ENCODE results near the gene PEMT.

Gene PEMT

GRCh38 chr17:17545031-17545820 lies 46.3 kb downstream of the PEMT start:
- Histone ChIP-seq H3K27me3 (ENCODE audit: control insufficient read depth, insufficient read depth, low read length) (no peaks in the 10 kb centered on the region), H3K4me3 (ENCODE audit: low read length) (no peak overlapping the region), H3K4me1 (ENCODE audit: control insufficient read depth, insufficient read depth, low read length) (peaks cover 15% of the 10 kb centered on the region), H3K9ac (ENCODE audit: low read length) (no peak overlapping the region), H3K9me3 (ENCODE audit: control insufficient read depth, low read length) (no peaks in the 10 kb centered on the region), H3K36me3 (ENCODE audit: control insufficient read depth, insufficient read depth, low read length) (no peaks in the 10 kb centered on the region)

GRCh38 chr17:17542906-17543635 lies 48.4 kb downstream of the PEMT start:
- Histone ChIP-seq H3K4me1 (ENCODE audit: control insufficient read depth, insufficient read depth, low read length) (peaks cover 33% of the 10 kb centered on the region), H3K9me3 (ENCODE audit: control insufficient read depth, low read length) (no peaks in the 10 kb centered on the region)

GRCh38 chr17:17541640-17542001 lies 49.9 kb downstream of the PEMT start:
- H3K36me3 ChIP-seq (ENCODE audit: control insufficient read depth, insufficient read depth, low read length), result no peaks in the 10 kb centered on the region
- H3K9ac ChIP-seq (ENCODE audit: low read length), result no peak overlapping the region
- H3K9me3 ChIP-seq (ENCODE audit: control insufficient read depth, low read length), result no peaks in the 10 kb centered on the region
- H3K27me3 ChIP-seq (ENCODE audit: control insufficient read depth, insufficient read depth, low read length), result no peaks in the 10 kb centered on the region
- peaks cover 42% of the 10 kb centered on the region for H3K4me1 ChIP-seq (ENCODE audit: control insufficient read depth, insufficient read depth, low read length)
- no peak overlapping the region for H3K4me3 ChIP-seq (ENCODE audit: low read length)

More at GRCh38 chr17:17542906-17543635, 48.4 kb downstream of the PEMT start:
- Histone ChIP-seq H3K4me3 (ENCODE audit: low read length) (no peak overlapping the region), H3K27me3 (ENCODE audit: control insufficient read depth, insufficient read depth, low read length) (no peaks in the 10 kb centered on the region), H3K36me3 (ENCODE audit: control insufficient read depth, insufficient read depth, low read length) (no peaks in the 10 kb centered on the region), H3K9ac (ENCODE audit: low read length) (no peak overlapping the region)

- no peaks in the 10 kb centered on the region for H3K36me3 ChIP-seq (ENCODE audit: control insufficient read depth, insufficient read depth, low read length)
- peaks cover 47% of the 10 kb centered on the region for H3K4me1 ChIP-seq (ENCODE audit: control insufficient read depth, insufficient read depth, low read length)
- H3K27me3 ChIP-seq (ENCODE audit: control insufficient read depth, insufficient read depth, low read length), result no peaks in the 10 kb centered on the region
- no peak overlapping the region for H3K4me3 ChIP-seq (ENCODE audit: low read length)
- H3K9ac ChIP-seq (ENCODE audit: low read length), result no peak overlapping the region
- no peaks in the 10 kb centered on the region for H3K9me3 ChIP-seq (ENCODE audit: control insufficient read depth, low read length)
These were observed 50.4 kb downstream of the PEMT start for GRCh38 chr17:17540935-17541639.

GRCh38 chr17:17540278-17540906 lies 51.1 kb downstream of the PEMT start:
- Histone ChIP-seq H3K27me3 (ENCODE audit: control insufficient read depth, insufficient read depth, low read length) (no peaks in the 10 kb centered on the region), H3K4me3 (ENCODE audit: low read length) (no peak overlapping the region), H3K4me1 (ENCODE audit: control insufficient read depth, insufficient read depth, low read length) (peaks cover 52% of the 10 kb centered on the region), H3K36me3 (ENCODE audit: control insufficient read depth, insufficient read depth, low read length) (no peaks in the 10 kb centered on the region), H3K9ac (ENCODE audit: low read length) (no peak overlapping the region), H3K9me3 (ENCODE audit: control insufficient read depth, low read length) (no peaks in the 10 kb centered on the region)

GRCh38 chr17:17539591-17539990 lies 51.9 kb downstream of the PEMT start:
- H3K36me3 ChIP-seq (ENCODE audit: control insufficient read depth, insufficient read depth, low read length), result no peaks in the 10 kb centered on the region
- H3K4me1 ChIP-seq (ENCODE audit: control insufficient read depth, insufficient read depth, low read length), result peaks cover 52% of the 10 kb centered on the region
- no peaks in the 10 kb centered on the region for H3K27me3 ChIP-seq (ENCODE audit: control insufficient read depth, insufficient read depth, low read length)
- H3K9ac ChIP-seq (ENCODE audit: low read length), result peak overlapping the region; percentile 24
- H3K4me3 ChIP-seq (ENCODE audit: low read length), result no peak overlapping the region
- H3K9me3 ChIP-seq (ENCODE audit: control insufficient read depth, low read length), result no peaks in the 10 kb centered on the region

- H3K9ac ChIP-seq (ENCODE audit: low read length), result peak overlapping the region; percentile 24
- peaks cover 53% of the 10 kb centered on the region for H3K4me1 ChIP-seq (ENCODE audit: control insufficient read depth, insufficient read depth, low read length)
- H3K36me3 ChIP-seq (ENCODE audit: control insufficient read depth, insufficient read depth, low read length), result no peaks in the 10 kb centered on the region
- no peaks in the 10 kb centered on the region for H3K9me3 ChIP-seq (ENCODE audit: control insufficient read depth, low read length)
- no peaks in the 10 kb centered on the region for H3K27me3 ChIP-seq (ENCODE audit: control insufficient read depth, insufficient read depth, low read length)
- H3K4me3 ChIP-seq (ENCODE audit: low read length), result no peak overlapping the region
These were observed 52.8 kb downstream of the PEMT start for GRCh38 chr17:17538417-17539391.

- Histone ChIP-seq H3K9me3 (ENCODE audit: control insufficient read depth, low read length) (no peaks in the 10 kb centered on the region), H3K27me3 (ENCODE audit: control insufficient read depth, insufficient read depth, low read length) (no peaks in the 10 kb centered on the region), H3K4me3 (ENCODE audit: low read length) (no peak overlapping the region), H3K4me1 (ENCODE audit: control insufficient read depth, insufficient read depth, low read length) (peaks cover 61% of the 10 kb centered on the region), H3K36me3 (ENCODE audit: control insufficient read depth, insufficient read depth, low read length) (no peaks in the 10 kb centered on the region), H3K9ac (ENCODE audit: low read length) (peak overlapping the region; percentile 1)
These were observed 54.0 kb downstream of the PEMT start for GRCh38 chr17:17537311-17538099.

- no peak overlapping the region for H3K4me3 ChIP-seq (ENCODE audit: low read length)
- H3K36me3 ChIP-seq (ENCODE audit: control insufficient read depth, insufficient read depth, low read length), result no peaks in the 10 kb centered on the region
- no peak overlapping the region for H3K9ac ChIP-seq (ENCODE audit: low read length)
- no peaks in the 10 kb centered on the region for H3K9me3 ChIP-seq (ENCODE audit: control insufficient read depth, low read length)
- no peaks in the 10 kb centered on the region for H3K27me3 ChIP-seq (ENCODE audit: control insufficient read depth, insufficient read depth, low read length)
- peaks cover 61% of the 10 kb centered on the region for H3K4me1 ChIP-seq (ENCODE audit: control insufficient read depth, insufficient read depth, low read length)
These were observed 54.8 kb downstream of the PEMT start for GRCh38 chr17:17536702-17537101.

GRCh38 chr17:17535957-17536356 lies 55.6 kb downstream of the PEMT start:
- H3K36me3 ChIP-seq (ENCODE audit: control insufficient read depth, insufficient read depth, low read length), result no peaks in the 10 kb centered on the region
- H3K27me3 ChIP-seq (ENCODE audit: control insufficient read depth, insufficient read depth, low read length), result no peaks in the 10 kb centered on the region
- H3K9me3 ChIP-seq (ENCODE audit: control insufficient read depth, low read length), result no peaks in the 10 kb centered on the region
- H3K4me1 ChIP-seq (ENCODE audit: control insufficient read depth, insufficient read depth, low read length), result peaks cover 59% of the 10 kb centered on the region
- H3K9ac ChIP-seq (ENCODE audit: low read length), result no peak overlapping the region
- no peak overlapping the region for H3K4me3 ChIP-seq (ENCODE audit: low read length)

Measured in mucosa of stomach (tissue), 1 donor.